Ovary (tissue), 9 donors: ENCODE measurements around the gene NATD1. TPM values are rescaled to one million over a fixed set of nuclear protein-coding genes. Genes with fewer than 3 reads are reported as not detected.

Experiments used
- DNase-seq, 5 donors: peaks; one replicate each; pipeline ENCODE4 v3.0.0-alpha.2; 2019 to 2020
- H3K27ac ChIP-seq, 2 donors: fragments of 200-600 bp; one replicate each; pipeline versions ENCODE4 v1.5.1 to v1.8.0; 2019 to 2022
- H3K27me3 ChIP-seq: fragments of 200-600 bp; one replicate; pipeline ENCODE4 v1.8.0; 2022
- H3K36me3 ChIP-seq: fragments of 200-600 bp; sonication (generic); one replicate; pipeline ENCODE4 v1.5.1; 2019
- H3K4me1 ChIP-seq: one replicate; pipeline ENCODE4 v1.8.1; 2013; ENCODE audit warnings: mild to moderate bottlenecking, moderate library complexity; ENCODE audit not compliant: insufficient read depth
- H3K4me3 ChIP-seq: fragments of 200-600 bp; sonication (generic); one replicate; pipeline ENCODE4 v1.5.1; 2017
- H3K9me3 ChIP-seq, 2 donors: fragments of 200-600 bp in 1 of 2; sonication (generic) in 1 of 2; one replicate each; pipeline versions ENCODE4 v1.5.1 to v1.8.1; 2013 to 2019; ENCODE audit warnings: mild to moderate bottlenecking in 1 of 2, moderate library complexity in 1 of 2
- CTCF ChIP-seq, 3 donors: fragments of 450-650 bp in 2 of 3; fragments of 200-600 bp in 1 of 3; IDR thresholded peaks; one replicate each; pipeline versions ENCODE4 v1.5.1 to v1.8.0; 2016 to 2022; ENCODE audit warnings: antibody characterized with exemption in 3 of 3, mild to moderate bottlenecking in 1 of 3
- EP300 ChIP-seq: sonication (generic); formaldehyde crosslinking; IDR thresholded peaks from one replicate; pipeline ENCODE4 v1.6.1; 2017; ENCODE audit warnings: antibody characterized with exemption
- POLR2A ChIP-seq: fragments of 450-650 bp; IDR thresholded peaks from one replicate; pipeline ENCODE4 v1.6.1; 2017; ENCODE audit warnings: antibody characterized with exemption, mild to moderate bottlenecking, moderate library complexity
- WGBS, 3 donors: extraction: QIAGEN DNeasy Blood & Tissue Kit in 1 of 3; methylation state at CpG; one replicate each; pipeline versions ENCODE4 v1.1.5 to v1.1.7; 2013 to 2017; 5-methylcytosine and 5-hydroxymethylcytosine counted together
- intact Hi-C, 4 donors: fragments of 100-400 bp; cut with DNase I; formaldehyde crosslinking; loops; one replicate each; pipeline versions ENCODE4 v1.11.0 to v1.15.1; 2022 to 2023
- polyA plus RNA-seq, 2 donors: library from polyadenylated mRNA; stranded (reverse); fragments of 200-250 nt in 1 of 2; fragments of 350-450 nt in 1 of 2; fragmentation: Illumina TruSeq in 1 of 2; extraction: RNeasy Lipid Tissue Mini Kit (QIAGEN cat#74804) in 1 of 2; gene quantifications; one replicate each; pipeline ENCODE4 v1.2.3, GENCODE V29; 2013 to 2014
- total RNA-seq, 7 donors: library from RNA; depleted of rRNA in 2 of 7; stranded (reverse); fragments of >200 nt in 2 of 7; fragmentation: NEBNext Ultra II Directional in 3 of 7; extraction: Animal tissue kit (Norgen Biotek cat#: 25700) in 3 of 7; gene quantifications; one replicate each; pipeline versions ENCODE4 v1.1.0 to v1.2.4, GENCODE V29; 2016 to 2023
- donor health status: DM: no; HTN: no; CAD: no; lungs with moderate emphysema.
- donor health status: DM: no; HTN: no; CAD: no.
- donor health status: Bipolar disorder and iron deficiency.
- donor health status: DM: yes; HTN: yes; CAD: no.
- donor health status: DM: no; HTN: no; CAD: no.
- donor health status: DM: yes; HTN: yes; CAD: no.

NATD1 gene
- total and polyA plus RNA-seq, 9 donors: 2.8 to 9.0 (median 5.3) TPM

- peaks cover 22% of the 10 kb centered on the region for H3K4me1 ChIP-seq
- no peaks in the 10 kb centered on the region for H3K9me3 ChIP-seq
- 60 to 74% (median 65%) methylated on average over 10 of the region's 10 CpGs for WGBS, 3 donors
- no peaks in the 10 kb centered on the region for H3K36me3 ChIP-seq
- no peak overlapping the region for H3K27ac ChIP-seq
- TF ChIP-seq CTCF (IDR thresholded peaks at IDR 0.05): no peak
- TF ChIP-seq EP300: no peak
- TF ChIP-seq POLR2A: no peak
- intact Hi-C loops: loop anchor here in 1 of 4 donors (10.0 kb wide), 1 partner anchor 1423 kb away; no protein-coding TSS in a partner anchor
- no peaks in the 10 kb centered on the region for H3K27me3 ChIP-seq
- H3K4me3 ChIP-seq: no peak overlapping the region
- DNase-seq: peak in 1 of 5 donors; percentile 18
Observed at GRCh38 chr17:21291357-21291756, 38.1 kb upstream of the NATD1 start.

GRCh38 chr17:21289902-21290571 lies 36.8 kb upstream of the NATD1 start:
- Histone ChIP-seq H3K27ac (no peak overlapping the region), H3K36me3 (no peaks in the 10 kb centered on the region), H3K4me3 (no peak overlapping the region), H3K4me1 (peaks cover 25% of the 10 kb centered on the region), H3K27me3 (no peaks in the 10 kb centered on the region), H3K9me3 (no peaks in the 10 kb centered on the region)
- WGBS, 3 donors: 71 to 80% (median 76%) methylated on average over 18 of the region's 18 CpGs
- no peak for TF ChIP-seq POLR2A
- TF ChIP-seq EP300: no peak
- TF ChIP-seq CTCF (IDR thresholded peaks at IDR 0.05): no peak
- DNase-seq: peak in 2 of 5 donors; percentile 24 to 27
- intact Hi-C loops: loop anchor here in 3 of 4 donors (10.0 kb wide), 4 partner anchors 165 to 1425 kb away; partner anchors contain the start of genes DHRS7B (in 1 of the 3) and USP22 (in 1 of the 3)

DNA sequence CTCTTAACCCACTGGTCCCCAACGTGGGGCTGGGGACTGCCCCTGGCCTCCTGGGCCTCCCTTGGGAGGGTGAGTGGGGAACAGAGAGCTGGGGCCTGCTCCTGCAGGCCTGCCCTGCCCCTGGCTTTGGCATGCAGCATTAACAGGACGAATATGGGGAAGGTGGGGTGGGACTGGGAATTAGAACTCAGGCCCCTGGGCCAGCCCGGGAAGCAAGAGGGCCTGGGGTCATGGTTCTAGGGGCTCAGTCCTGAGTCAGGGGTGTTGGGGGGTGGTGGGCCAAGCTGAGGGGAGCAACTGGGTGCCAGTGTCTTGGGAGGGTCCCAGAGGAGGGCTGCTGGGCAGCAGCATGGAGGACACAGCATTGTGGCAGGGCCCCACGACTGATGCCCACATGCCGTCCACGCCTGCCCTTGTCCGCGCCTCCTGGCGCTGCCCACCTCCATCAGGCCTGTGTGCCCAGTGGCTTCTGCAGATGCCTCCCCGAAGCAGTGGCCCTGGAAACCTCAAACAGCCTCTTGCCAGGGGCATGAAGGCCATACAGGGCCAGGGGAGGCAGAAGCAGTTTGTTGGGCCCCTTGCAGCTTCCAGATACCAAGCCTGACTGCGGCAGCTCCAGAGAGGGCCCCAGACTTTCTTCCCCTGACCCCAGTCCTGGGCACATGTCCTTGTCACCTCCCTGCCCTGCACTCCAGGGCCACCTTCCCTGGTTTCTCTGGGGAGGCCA lies 36.1 kb upstream of the NATD1 start:
- Histone ChIP-seq H3K4me3 (no peak overlapping the region), H3K27ac (no peak overlapping the region), H3K36me3 (no peaks in the 10 kb centered on the region), H3K9me3 (no peaks in the 10 kb centered on the region), H3K4me1 (peaks cover 25% of the 10 kb centered on the region), H3K27me3 (no peaks in the 10 kb centered on the region)
- TF ChIP-seq CTCF (IDR thresholded peaks at IDR 0.05): no peak
- TF ChIP-seq EP300: no peak
- no peak for TF ChIP-seq POLR2A
- WGBS, 3 donors: 79 to 88% (median 87%) methylated on average over 5 to 11 of the region's 11 CpGs
- intact Hi-C loops: loop anchor here in 3 of 4 donors (10.0 kb wide), 3 partner anchors 165 to 245 kb away; partner anchors contain the start of genes DHRS7B (in 1 of the 3) and USP22 (in 1 of the 3)
- peak in 2 of 5 donors; percentile 14 to 27 for DNase-seq

DNA sequence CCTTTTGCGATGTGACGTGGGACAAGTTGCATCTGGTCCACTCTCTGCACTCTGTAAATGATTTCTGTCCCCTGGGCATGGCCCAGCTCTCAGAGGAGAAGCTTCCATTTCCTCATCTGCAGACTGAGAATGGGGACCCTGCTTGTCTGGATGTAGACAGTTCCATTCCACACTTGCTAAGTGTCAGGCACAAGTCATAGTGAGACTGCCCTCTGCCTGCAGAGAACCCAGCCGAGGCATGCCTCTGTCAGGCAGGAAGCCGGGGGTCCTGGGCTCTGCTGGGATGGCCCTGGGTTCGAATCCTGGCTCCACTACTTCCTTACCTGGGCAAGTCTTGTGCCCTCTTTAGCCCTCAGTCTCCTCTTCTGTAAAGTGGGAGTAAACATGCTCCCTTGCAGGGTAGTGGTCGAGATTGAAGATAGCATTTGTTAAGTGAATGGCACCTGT lies 35.4 kb upstream of the NATD1 start:
- H3K9me3 ChIP-seq: no peaks in the 10 kb centered on the region
- no peak for TF ChIP-seq CTCF (IDR thresholded peaks at IDR 0.05)
- TF ChIP-seq EP300: no peak
- no peak overlapping the region for H3K27ac ChIP-seq
- H3K4me1 ChIP-seq: peaks cover 25% of the 10 kb centered on the region
- H3K4me3 ChIP-seq: no peak overlapping the region
- intact Hi-C loops: loop anchor here in 3 of 4 donors (10.0 kb wide), 3 partner anchors 164 to 244 kb away; partner anchors contain the start of genes DHRS7B (in 1 of the 3) and USP22 (in 1 of the 3)
- H3K27me3 ChIP-seq: no peaks in the 10 kb centered on the region
- H3K36me3 ChIP-seq: no peaks in the 10 kb centered on the region
- 82 to 90% (median 86%) methylated on average over 6 of the region's 6 CpGs for WGBS, 3 donors
- DNase-seq: peak in 1 of 5 donors; percentile 20
